Gastrocnemius medialis (tissue), 4 donors: ENCODE data around the gene C1orf232.

Experiments used
- CTCF ChIP-seq, 5 experiments: fragments of 450-650 bp in 3 of 5; fragments of 200-600 bp in 2 of 5; sonication (generic) in 2 of 5; IDR thresholded peaks in 4 of 5; conservative IDR thresholded peaks in 1 of 5; 1 replicate in 4 of 5; 2 replicates in 1 of 5; pipeline ENCODE4 v1.5.1; 2016 to 2019; ENCODE audit warnings: antibody characterized with exemption in 5 of 5, mild to moderate bottlenecking in 3 of 5, moderate library complexity in 3 of 5
- POLR2A ChIP-seq, 2 donors: fragments of 450-650 bp; IDR thresholded peaks; one replicate each; pipeline ENCODE4 v1.6.1; 2017; ENCODE audit warnings: antibody characterized with exemption in 2 of 2, mild to moderate bottlenecking in 2 of 2, moderate library complexity in 2 of 2

- no peak for TF ChIP-seq CTCF (IDR thresholded peaks at IDR 0.05 in 4 of 5, conservative IDR thresholded peaks at IDR 0.05 in 1 of 5)
- TF ChIP-seq POLR2A (IDR thresholded peaks at IDR 0.05) = no peak
Measured at GRCh38 chr1:26145960-26146294, 22.8 kb downstream of the C1orf232 start.
